Stomach smooth muscle (tissue), 2 donors: ENCODE measurements around the gene NFIA.

Experiments used
- H3K27ac ChIP-seq: one replicate; pipeline ENCODE4 v1.7.0; 2013; ENCODE audit warnings: mild to moderate bottlenecking, low read length, inconsistent platforms
- H3K27me3 ChIP-seq, 2 donors: one replicate each; pipeline ENCODE4 v1.7.0; 2013; ENCODE audit warnings: low read length in 2 of 2; ENCODE audit not compliant: insufficient read depth in 2 of 2, control insufficient read depth in 1 of 2
- H3K36me3 ChIP-seq, 2 donors: one replicate each; pipeline ENCODE4 v1.7.0; 2013; ENCODE audit warnings: low read length in 2 of 2; ENCODE audit not compliant: control insufficient read depth in 2 of 2, insufficient read depth in 2 of 2
- H3K4me1 ChIP-seq: one replicate; pipeline ENCODE4 v1.7.0; 2013; ENCODE audit warnings: low read length; ENCODE audit not compliant: control insufficient read depth, insufficient read depth
- H3K4me3 ChIP-seq, 2 donors: one replicate each; pipeline ENCODE4 v1.7.0; 2013; ENCODE audit warnings: low read length in 2 of 2
- H3K9ac ChIP-seq, 2 donors: one replicate each; pipeline ENCODE4 v1.7.0; 2013; ENCODE audit warnings: low read length in 2 of 2, mild to moderate bottlenecking in 1 of 2
- H3K9me3 ChIP-seq, 2 donors: one replicate each; pipeline ENCODE4 v1.7.0; 2013; ENCODE audit warnings: low read length in 2 of 2; ENCODE audit not compliant: control insufficient read depth in 2 of 2
- donor health status: healthy.
- donor health status: Pancreatic carcinoma.

NFIA gene

GRCh38 chr1:61220536-61220935 lies 138.2 kb downstream of the NFIA start:
- H3K9ac ChIP-seq: no peak overlapping the region
- H3K27ac ChIP-seq: no peak overlapping the region
- H3K36me3 ChIP-seq: no peaks in the 10 kb centered on the region
- H3K27me3 ChIP-seq: no peaks in the 10 kb centered on the region
- H3K4me1 ChIP-seq: peaks cover 6% of the 10 kb centered on the region
- H3K4me3 ChIP-seq: no peak overlapping the region
- no peaks in the 10 kb centered on the region for H3K9me3 ChIP-seq

DNA sequence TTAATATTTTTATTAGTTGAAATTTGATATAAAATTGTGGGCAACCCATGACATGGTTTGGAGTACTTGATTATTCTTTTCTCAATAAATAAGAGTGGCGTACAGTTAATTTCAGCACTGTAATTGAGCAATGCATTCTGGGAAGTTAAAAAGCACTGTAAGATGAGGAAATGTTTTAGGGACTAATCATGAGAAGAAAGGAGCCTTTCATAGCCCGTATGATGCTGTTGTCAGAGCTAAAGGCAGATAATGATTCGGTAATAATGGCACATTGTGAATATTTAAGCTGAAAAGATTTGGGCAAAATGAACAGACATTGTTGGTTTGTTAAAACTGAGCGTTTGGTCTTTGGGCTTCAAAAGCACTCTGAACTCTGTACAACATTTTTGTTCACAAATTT lies 139.3 kb downstream of the NFIA start:
- peaks cover 3% of the 10 kb centered on the region for H3K4me1 ChIP-seq
- H3K4me3 ChIP-seq: no peak overlapping the region
- no peak overlapping the region for H3K27ac ChIP-seq

GRCh38 chr1:61222240-61222639 lies 139.9 kb downstream of the NFIA start:
- no peak overlapping the region for H3K27ac ChIP-seq
- H3K9me3 ChIP-seq: no peaks in the 10 kb centered on the region
- no peak overlapping the region for H3K9ac ChIP-seq
- H3K4me3 ChIP-seq: no peak overlapping the region
- no peaks in the 10 kb centered on the region for H3K27me3 ChIP-seq
- no peaks in the 10 kb centered on the region for H3K36me3 ChIP-seq
- H3K4me1 ChIP-seq: peaks cover 3% of the 10 kb centered on the region

More for the DNA sequence above, 139.3 kb downstream of the NFIA start:
- Histone ChIP-seq H3K9me3 (no peaks in the 10 kb centered on the region), H3K27me3 (no peaks in the 10 kb centered on the region), H3K9ac (no peak overlapping the region), H3K36me3 (no peaks in the 10 kb centered on the region)

DNA sequence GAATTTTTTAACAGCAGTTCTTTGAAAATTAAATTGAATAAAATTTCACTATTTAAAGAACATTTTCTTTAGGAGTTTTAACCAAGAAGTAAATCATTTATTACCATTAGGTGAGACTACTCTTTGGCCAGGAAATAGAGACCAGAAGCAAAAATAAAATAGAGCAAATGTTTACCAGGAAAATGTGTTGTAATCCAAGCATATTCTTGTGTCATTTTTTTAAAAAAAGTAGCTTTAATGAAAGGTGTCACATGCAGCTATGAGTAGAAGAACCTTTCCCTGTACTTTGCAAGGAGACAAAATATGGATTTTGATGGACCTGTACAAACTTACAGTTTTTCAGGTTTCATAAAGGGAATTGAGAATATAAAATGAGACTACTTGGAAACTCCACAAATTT lies 140.8 kb downstream of the NFIA start:
- Histone ChIP-seq H3K4me3 (no peak overlapping the region), H3K36me3 (no peaks in the 10 kb centered on the region), H3K4me1 (no peaks in the 10 kb centered on the region), H3K9ac (no peak overlapping the region), H3K27me3 (no peaks in the 10 kb centered on the region), H3K27ac (no peak overlapping the region), H3K9me3 (no peaks in the 10 kb centered on the region)

DNA sequence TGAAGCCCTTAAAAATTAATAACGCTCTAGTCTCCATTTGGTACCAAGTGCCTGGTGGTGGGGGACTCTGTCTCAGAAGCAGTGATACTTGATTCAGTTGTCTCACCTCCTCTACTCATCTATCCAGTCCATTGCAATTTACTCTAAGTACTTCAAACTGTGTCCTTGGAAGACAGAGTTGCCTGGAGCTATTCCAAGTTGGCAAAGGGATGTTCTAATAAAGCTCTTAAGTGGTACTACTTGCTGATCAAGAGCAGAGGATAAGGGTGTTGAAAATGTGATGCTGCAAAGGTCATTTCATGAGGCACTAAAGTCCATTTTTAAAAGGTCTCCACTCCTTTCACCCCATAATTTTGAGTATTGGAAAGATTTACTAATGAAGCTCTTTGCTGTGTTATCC lies 142.2 kb downstream of the NFIA start:
- no peak overlapping the region for H3K9ac ChIP-seq

GRCh38 chr1:61225478-61225877 lies 143.1 kb downstream of the NFIA start:
- Histone ChIP-seq H3K9ac (no peak overlapping the region), H3K4me3 (no peak overlapping the region), H3K4me1 (no peaks in the 10 kb centered on the region), H3K9me3 (no peaks in the 10 kb centered on the region), H3K36me3 (no peaks in the 10 kb centered on the region), H3K27me3 (no peaks in the 10 kb centered on the region), H3K27ac (no peak overlapping the region)

More for the DNA sequence above, 142.2 kb downstream of the NFIA start:
- H3K36me3 ChIP-seq: no peaks in the 10 kb centered on the region
- no peaks in the 10 kb centered on the region for H3K4me1 ChIP-seq
- H3K4me3 ChIP-seq: no peak overlapping the region
- no peaks in the 10 kb centered on the region for H3K27me3 ChIP-seq
- no peaks in the 10 kb centered on the region for H3K9me3 ChIP-seq
- no peak overlapping the region for H3K27ac ChIP-seq

- no peaks in the 10 kb centered on the region for H3K9me3 ChIP-seq
- H3K4me1 ChIP-seq: no peaks in the 10 kb centered on the region
- peak overlapping the region in 1 of 2 donors; percentile 12 for H3K9ac ChIP-seq
- H3K4me3 ChIP-seq: peak overlapping the region; percentile 8 to 47
- no peaks in the 10 kb centered on the region for H3K36me3 ChIP-seq
- H3K27me3 ChIP-seq: no peaks in the 10 kb centered on the region
- H3K27ac ChIP-seq: peak overlapping the region; percentile 8
Measured at GRCh38 chr1:61226791-61227567, 144.6 kb downstream of the NFIA start.

DNA sequence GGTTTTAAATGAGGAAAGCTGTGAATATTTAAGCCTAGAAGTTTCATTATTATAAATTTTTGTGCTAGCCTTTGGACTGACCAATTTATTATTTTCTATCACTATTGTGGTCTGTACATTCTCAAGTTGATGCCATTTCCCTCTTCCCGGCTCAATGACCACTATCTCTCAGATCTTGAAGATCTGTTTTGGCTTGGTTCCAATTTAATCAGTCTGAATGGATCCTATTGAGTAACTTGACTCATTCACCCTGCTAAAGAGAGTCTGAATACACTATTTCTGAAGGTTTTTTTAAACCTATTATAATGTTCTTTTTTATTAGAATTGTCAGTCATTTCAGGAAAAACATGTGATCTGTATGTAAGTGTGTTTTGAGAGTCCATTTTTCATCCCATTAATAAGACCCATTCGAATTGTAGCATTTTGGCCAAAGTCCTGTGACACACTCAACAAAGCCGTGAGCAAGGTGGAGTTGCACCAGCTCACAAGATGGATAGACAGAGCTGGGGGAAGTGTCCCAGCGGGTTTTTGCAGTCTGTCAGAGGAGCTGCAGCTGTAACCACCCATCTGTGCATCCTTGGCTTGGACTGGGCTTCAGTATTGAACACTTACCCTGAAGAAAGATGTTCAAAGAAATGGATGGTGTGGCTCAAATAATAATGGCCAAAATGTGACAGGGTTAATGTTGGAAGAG lies 145.6 kb downstream of the NFIA start:
- Histone ChIP-seq H3K9me3 (no peaks in the 10 kb centered on the region), H3K27ac (no peak overlapping the region), H3K4me3 (no peak overlapping the region), H3K9ac (no peak overlapping the region), H3K27me3 (no peaks in the 10 kb centered on the region), H3K36me3 (no peaks in the 10 kb centered on the region), H3K4me1 (no peaks in the 10 kb centered on the region)

- Histone ChIP-seq H3K27me3 (no peaks in the 10 kb centered on the region), H3K4me3 (no peak overlapping the region), H3K9me3 (no peaks in the 10 kb centered on the region), H3K9ac (no peak overlapping the region), H3K27ac (no peak overlapping the region), H3K36me3 (no peaks in the 10 kb centered on the region), H3K4me1 (no peaks in the 10 kb centered on the region)
Measured at GRCh38 chr1:61230523-61230922, 148.2 kb downstream of the NFIA start.

GRCh38 chr1:61231795-61232194 lies 149.4 kb downstream of the NFIA start:
- H3K4me3 ChIP-seq: no peak overlapping the region
- H3K9me3 ChIP-seq: no peaks in the 10 kb centered on the region
- H3K4me1 ChIP-seq: no peaks in the 10 kb centered on the region
- H3K27me3 ChIP-seq: no peaks in the 10 kb centered on the region
- H3K9ac ChIP-seq: no peak overlapping the region
- no peaks in the 10 kb centered on the region for H3K36me3 ChIP-seq
- no peak overlapping the region for H3K27ac ChIP-seq

- H3K4me1 ChIP-seq: no peaks in the 10 kb centered on the region
- no peak overlapping the region for H3K9ac ChIP-seq
- no peaks in the 10 kb centered on the region for H3K27me3 ChIP-seq
- H3K27ac ChIP-seq: no peak overlapping the region
- H3K4me3 ChIP-seq: no peak overlapping the region
- no peaks in the 10 kb centered on the region for H3K9me3 ChIP-seq
- H3K36me3 ChIP-seq: no peaks in the 10 kb centered on the region
Measured at GRCh38 chr1:61233121-61233660, 150.8 kb downstream of the NFIA start.
